HFF-Myc (cell line): ENCODE results near the gene CSMD2.

ENCODE experiments used
- DNase-seq: peaks from one replicate; pipeline ENCODE4 v3.0.0-alpha.2; 2011; ENCODE audit warnings: low read depth; ENCODE audit errors: extremely low read depth
- H3K4me3 ChIP-seq: replicated peaks from 2 replicates; pipeline ENCODE4 v1.5.1; 2011; ENCODE audit warnings: low read depth, mild to moderate bottlenecking, control low read depth, low read length
- TF ChIP-seq, protein P1 (sequence below): IDR thresholded peaks from 2 replicates; pipeline ENCODE4 v1.5.1; 2012; ENCODE audit warnings: mild to moderate bottlenecking, low read depth, low read length, control low read depth; ENCODE audit errors: missing control alignments

CSMD2 gene

DNA sequence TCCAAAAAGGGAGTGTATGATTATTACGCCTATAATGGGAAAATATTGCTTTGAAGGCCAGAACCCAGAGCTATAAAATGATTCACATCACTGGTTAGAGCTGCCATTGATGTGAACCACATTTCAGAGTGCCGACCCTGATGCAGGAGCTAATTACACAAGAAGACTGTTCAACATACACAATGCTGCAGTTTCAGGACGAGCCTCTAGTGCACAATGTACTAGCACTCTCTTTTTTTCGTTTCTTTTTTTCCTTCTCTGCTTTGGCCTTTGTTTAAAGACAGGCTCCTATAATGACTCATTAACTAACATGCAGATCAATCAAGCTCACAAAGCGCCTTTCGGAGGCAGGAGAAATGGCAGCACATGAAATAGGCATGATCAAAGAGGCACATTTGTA, 367.2 kb downstream of the CSMD2 start:
- no peak for DNase-seq
- TF ChIP-seq, protein P1, sequence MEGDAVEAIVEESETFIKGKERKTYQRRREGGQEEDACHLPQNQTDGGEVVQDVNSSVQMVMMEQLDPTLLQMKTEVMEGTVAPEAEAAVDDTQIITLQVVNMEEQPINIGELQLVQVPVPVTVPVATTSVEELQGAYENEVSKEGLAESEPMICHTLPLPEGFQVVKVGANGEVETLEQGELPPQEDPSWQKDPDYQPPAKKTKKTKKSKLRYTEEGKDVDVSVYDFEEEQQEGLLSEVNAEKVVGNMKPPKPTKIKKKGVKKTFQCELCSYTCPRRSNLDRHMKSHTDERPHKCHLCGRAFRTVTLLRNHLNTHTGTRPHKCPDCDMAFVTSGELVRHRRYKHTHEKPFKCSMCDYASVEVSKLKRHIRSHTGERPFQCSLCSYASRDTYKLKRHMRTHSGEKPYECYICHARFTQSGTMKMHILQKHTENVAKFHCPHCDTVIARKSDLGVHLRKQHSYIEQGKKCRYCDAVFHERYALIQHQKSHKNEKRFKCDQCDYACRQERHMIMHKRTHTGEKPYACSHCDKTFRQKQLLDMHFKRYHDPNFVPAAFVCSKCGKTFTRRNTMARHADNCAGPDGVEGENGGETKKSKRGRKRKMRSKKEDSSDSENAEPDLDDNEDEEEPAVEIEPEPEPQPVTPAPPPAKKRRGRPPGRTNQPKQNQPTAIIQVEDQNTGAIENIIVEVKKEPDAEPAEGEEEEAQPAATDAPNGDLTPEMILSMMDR, result no peak
- H3K4me3 ChIP-seq, result no peak overlapping the region

DNA sequence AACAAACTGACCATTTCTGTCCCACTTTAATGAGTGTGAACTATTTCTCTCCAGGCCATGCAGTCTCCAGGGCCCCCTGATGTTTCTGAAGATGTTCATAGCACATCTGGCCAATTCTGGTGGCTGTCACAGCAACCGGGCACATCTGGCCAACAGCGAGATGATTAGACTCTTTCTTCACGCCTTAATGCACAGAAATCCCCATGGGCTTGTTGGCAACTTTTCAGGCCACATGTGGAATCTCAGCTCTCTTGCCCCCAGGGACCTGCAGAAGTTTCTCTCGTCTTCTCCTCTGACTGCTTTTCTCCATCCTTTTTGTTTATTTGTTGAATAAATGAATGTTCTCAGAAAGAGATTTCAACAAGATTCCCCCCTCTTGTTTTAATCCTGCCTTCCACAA, 372.4 kb downstream of the CSMD2 start:
- DNase-seq, result peak; percentile 7
- TF ChIP-seq, protein P1, result no peak
- no peak overlapping the region for H3K4me3 ChIP-seq

DNA sequence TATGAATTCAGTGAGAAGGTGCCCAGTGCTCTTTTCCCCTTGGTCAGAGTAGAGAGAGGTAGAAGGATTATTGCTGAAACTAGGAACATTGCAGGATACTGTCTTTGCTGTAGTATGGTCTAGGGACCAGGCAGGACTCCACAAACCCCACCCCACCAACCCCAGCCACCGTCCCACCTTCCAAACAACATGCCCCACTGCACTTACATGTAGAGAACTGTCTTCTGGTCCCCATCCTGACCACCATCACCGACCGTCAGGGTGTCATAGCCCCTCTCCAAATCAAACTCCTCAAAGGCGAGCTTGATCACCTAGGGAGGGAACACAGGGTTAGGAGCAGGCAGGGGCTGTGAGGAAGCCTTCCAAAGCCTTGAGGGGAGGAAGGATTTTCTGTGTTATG, 372.8 kb downstream of the CSMD2 start:
- DNase-seq, result no peak
- TF ChIP-seq, protein P1, result no peak
- no peak overlapping the region for H3K4me3 ChIP-seq

DNA sequence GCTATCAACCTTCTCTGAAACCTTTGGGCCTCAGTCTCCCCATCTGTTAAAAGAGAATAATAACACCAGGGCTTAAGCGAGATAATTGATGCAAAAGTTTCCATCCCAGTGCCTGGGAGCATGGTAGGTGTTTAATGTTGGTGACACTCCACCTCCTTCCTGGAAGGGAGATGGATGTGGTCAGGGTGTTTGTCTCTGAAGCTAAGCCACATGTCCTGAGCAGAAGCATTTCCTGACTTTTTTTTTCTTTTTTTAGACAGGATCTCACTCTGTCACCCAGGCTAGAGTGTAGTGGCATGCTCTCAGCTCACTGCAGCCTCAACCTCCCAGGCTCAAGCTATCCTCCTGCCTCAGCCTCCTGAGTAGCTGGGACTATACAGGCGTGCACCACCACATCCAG, 373.8 kb downstream of the CSMD2 start:
- H3K4me3 ChIP-seq, result no peak overlapping the region
- DNase-seq, result no peak
- TF ChIP-seq, protein P1, result no peak

DNA sequence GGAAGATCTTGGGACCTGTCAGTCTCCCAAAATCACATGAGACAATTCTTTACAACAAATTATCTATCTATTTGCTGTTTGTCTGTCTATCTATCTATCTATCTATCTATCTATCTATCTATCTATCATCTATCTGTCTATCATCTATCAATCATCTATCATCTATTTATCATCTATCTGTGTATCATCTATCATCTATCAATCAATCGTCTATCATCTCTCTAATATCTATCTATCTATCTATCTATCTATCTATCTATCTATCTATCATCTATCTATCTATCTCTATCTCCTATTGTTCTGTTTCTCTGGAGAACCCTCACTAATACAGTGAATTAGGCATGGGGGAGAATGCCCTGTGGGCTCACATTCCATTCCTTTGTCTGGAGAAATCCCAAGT, 374.5 kb downstream of the CSMD2 start:
- no peak for DNase-seq
- no peak overlapping the region for H3K4me3 ChIP-seq
- TF ChIP-seq, protein P1, result no peak

DNA sequence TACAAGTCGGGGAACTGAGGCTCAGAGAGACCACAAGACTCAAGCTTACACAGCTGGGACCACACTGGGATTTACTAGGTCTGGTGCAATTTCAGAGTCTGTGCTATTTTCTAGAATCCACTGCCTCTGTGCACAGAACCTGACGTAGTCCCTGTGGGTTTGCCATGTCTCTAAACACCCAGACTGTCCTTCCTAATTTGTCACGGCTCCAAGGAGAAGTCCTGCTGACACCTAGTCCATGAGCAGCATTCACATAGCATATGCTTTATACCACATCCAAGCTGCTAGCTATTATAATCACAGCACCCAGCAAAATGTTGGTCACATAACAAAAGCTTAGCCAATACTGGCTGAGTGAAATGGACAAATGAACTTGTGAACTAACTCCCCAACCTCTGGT, 380.2 kb downstream of the CSMD2 start:
- H3K4me3 ChIP-seq, result no peak overlapping the region
- no peak for DNase-seq
- TF ChIP-seq, protein P1, result no peak

DNA sequence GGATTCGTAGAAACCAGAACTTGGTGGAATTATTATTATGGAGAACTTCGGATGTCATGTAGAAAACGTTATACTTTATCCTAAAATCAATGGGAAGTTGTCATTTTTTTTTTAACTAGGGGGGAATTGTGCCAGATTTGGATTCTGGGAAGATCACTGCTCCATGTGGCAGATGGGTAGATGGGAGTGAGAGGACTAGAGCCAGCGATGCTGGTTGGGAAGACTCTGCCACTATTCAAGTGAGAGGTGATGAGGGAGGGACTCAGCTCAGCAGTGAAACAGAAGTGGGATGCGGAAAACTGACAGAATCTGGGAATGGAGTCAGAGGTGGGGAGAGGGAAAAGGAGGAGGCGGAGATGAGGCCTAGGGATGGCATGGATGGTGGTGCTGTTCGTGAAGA, 382.3 kb downstream of the CSMD2 start:
- no peak overlapping the region for H3K4me3 ChIP-seq
- no peak for DNase-seq
- TF ChIP-seq, protein P1, result no peak
